K562 (cell line): ENCODE results near the gene QARS1.

Experiments used
- CEBPG ChIP-seq, 3 experiments: fragments of 200-800 bp in 1 of 3; sonication (Bioruptor generic) in 1 of 3; sonication (generic) in 1 of 3; formaldehyde crosslinking in 1 of 3; IDR thresholded peaks in 2 of 3; conservative IDR thresholded peaks in 1 of 3; 2 replicates each; pipeline versions ENCODE4 v1.6.1 to v1.8.0; 2016 to 2022; ENCODE audit warnings: missing compliant biosample characterization in 2 of 3, missing genetic modification characterization in 2 of 3, mild to moderate bottlenecking in 1 of 3, missing genetic modification reagents in 1 of 3
- CTCF ChIP-seq, 3 experiments: IDR thresholded peaks in 2 of 3; conservative IDR thresholded peaks in 1 of 3; 2 replicates each; pipeline ENCODE4 v1.5.1; 2011 to 2012; ENCODE audit warnings: low read length in 3 of 3, mild to moderate bottlenecking in 3 of 3, control low read depth in 2 of 3, improper control_type of control experiment in 1 of 3, inconsistent platforms in 1 of 3, low read depth in 1 of 3, mixed read lengths in 1 of 3, moderate library complexity in 1 of 3; ENCODE audit not compliant: insufficient read depth in 2 of 3
- EZH2 ChIP-seq: IDR thresholded peaks from 2 replicates; pipeline ENCODE4 v1.6.1; 2012; ENCODE audit warnings: low read depth, mild to moderate bottlenecking, inconsistent platforms, low read length, borderline replicate concordance
- POLR2A ChIP-seq: fragments of 450-650 bp; conservative IDR thresholded peaks from 2 replicates; pipeline ENCODE4 v1.6.1; 2016

- TF ChIP-seq POLR2A (no peak), CTCF (IDR thresholded peaks at IDR 0.05 in 2 of 3, conservative IDR thresholded peaks at IDR 0.05 in 1 of 3; ENCODE audit: insufficient read depth in 2 of 3, low read depth in 1 of 3, low read length in 3 of 3) (no peak), CEBPG (CRISPR knock-in tag; IDR thresholded peaks at IDR 0.05) (no peak), CEBPG (tag; conservative IDR thresholded peaks at IDR 0.05 in 1 of 2, IDR thresholded peaks at IDR 0.05 in 1 of 2) (no peak), EZH2 (no peak)
These were observed 27.0 kb upstream of the QARS1 start for GRCh38 chr3:49131576-49131975.
